Measurements from ENCODE around the gene CTNNBIP1. TPM values are rescaled to one million over a fixed set of nuclear protein-coding genes. Genes with fewer than 3 reads are reported as not detected.
A peak's percentile ranks its signal among the peaks of the same experiment; 100 is the strongest.

CTNNBIP1 gene
- total and polyA plus RNA-seq, 9 of the 15 experiments (the other 6 are each of a cell fraction or from before 2014, with no cell fraction given) = 0.65 to 29.2 (median 14.7) TPM

DNA sequence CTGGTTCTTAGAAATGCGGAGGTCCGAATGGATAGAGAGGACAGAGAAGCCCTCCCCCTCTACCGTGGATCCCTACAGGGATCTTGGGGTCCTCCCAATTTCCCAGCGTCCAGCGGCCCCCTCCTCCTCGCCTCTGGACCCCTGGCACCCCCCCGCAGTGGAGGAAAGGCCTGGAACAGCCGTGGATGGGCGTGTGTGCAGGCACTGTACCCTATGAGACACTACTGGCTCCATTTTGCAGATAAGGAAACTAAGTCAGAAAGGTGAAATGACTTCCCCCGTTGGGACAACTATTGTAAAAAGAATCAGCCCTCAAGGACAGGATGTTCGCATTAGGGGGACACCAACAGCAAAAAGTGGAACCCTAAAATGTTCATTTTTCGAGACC is 85.4 kb downstream of the CTNNBIP1 start (continued):
- TF ChIP-seq PURB (CRISPR knock-in tag; IDR thresholded peaks at IDR 0.05; ENCODE audit: low read depth) = no peak
- TF ChIP-seq XRCC4 (IDR thresholded peaks at IDR 0.05; ENCODE audit: extremely low read depth, insufficient read depth, insufficient read length) = no peak
- TF ChIP-seq LCOR (CRISPR knock-in tag; IDR thresholded peaks at IDR 0.05) = peak; percentile 27; the same call in 1 of the 2 replicates
- TF ChIP-seq CREB1 (IDR thresholded peaks at IDR 0.05) = no peak
- TF ChIP-seq CREB1 (CRISPR knock-in tag; IDR thresholded peaks at IDR 0.05) = no peak
- no peak for TF ChIP-seq HSF4 (CRISPR knock-in tag; IDR thresholded peaks at IDR 0.05; ENCODE audit: borderline replicate concordance)
- TF ChIP-seq KDM1A (IDR thresholded peaks at IDR 0.05) = 0 out of 4 replicates have a peak, but pooled peaks of 1 of the 2 experiments have one; percentile 45
- no peak for TF ChIP-seq TBL1XR1 (IDR thresholded peaks at IDR 0.05; ENCODE audit: low read length in 2 of 2)
- peak; percentile 67 for TF ChIP-seq RBM25 (IDR thresholded peaks at IDR 0.05; ENCODE audit: low read depth, low read length, severe bottlenecking)
- no peak for TF ChIP-seq SNRNP70 (optimal IDR thresholded peaks at IDR 0.05; ENCODE audit: low read depth, low read length)
- peak; percentile 67 for TF ChIP-seq BCOR (IDR thresholded peaks at IDR 0.05)
- TF ChIP-seq, protein P1, sequence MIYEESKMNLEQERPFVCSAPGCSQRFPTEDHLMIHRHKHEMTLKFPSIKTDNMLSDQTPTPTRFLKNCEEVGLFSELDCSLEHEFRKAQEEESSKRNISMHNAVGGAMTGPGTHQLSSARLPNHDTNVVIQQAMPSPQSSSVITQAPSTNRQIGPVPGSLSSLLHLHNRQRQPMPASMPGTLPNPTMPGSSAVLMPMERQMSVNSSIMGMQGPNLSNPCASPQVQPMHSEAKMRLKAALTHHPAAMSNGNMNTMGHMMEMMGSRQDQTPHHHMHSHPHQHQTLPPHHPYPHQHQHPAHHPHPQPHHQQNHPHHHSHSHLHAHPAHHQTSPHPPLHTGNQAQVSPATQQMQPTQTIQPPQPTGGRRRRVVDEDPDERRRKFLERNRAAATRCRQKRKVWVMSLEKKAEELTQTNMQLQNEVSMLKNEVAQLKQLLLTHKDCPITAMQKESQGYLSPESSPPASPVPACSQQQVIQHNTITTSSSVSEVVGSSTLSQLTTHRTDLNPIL (CRISPR knock-in tag; IDR thresholded peaks at IDR 0.05) = no peak
